Parathyroid adenoma (tissue), 2 donors: Measurements from ENCODE around the gene DUSP16.

Experiments used
- H2AFZ ChIP-seq: fragments of 300-600 bp; sonication (generic); one replicate; pipeline ENCODE4 v1.7.0; 2017; ENCODE audit warnings: antibody characterized with exemption, mild to moderate bottlenecking
- H3K27ac ChIP-seq: fragments of 300-600 bp; sonication (generic); one replicate; pipeline ENCODE4 v1.7.0; 2017
- H3K27me3 ChIP-seq: fragments of 300-600 bp; sonication (generic); one replicate; pipeline ENCODE4 v1.7.0; 2017; ENCODE audit warnings: low read length; ENCODE audit not compliant: control insufficient read depth, insufficient read depth
- H3K36me3 ChIP-seq: fragments of 300-600 bp; sonication (generic); one replicate; pipeline ENCODE4 v1.7.0; 2017; ENCODE audit warnings: low read length; ENCODE audit not compliant: control insufficient read depth, insufficient read depth
- H3K4me1 ChIP-seq: fragments of 300-600 bp; sonication (generic); one replicate; pipeline ENCODE4 v1.7.0; 2017; ENCODE audit warnings: control low read depth
- H3K4me2 ChIP-seq: fragments of 300-600 bp; sonication (generic); one replicate; pipeline ENCODE4 v1.7.0; 2017; ENCODE audit warnings: low read length
- H3K4me3 ChIP-seq: fragments of 300-600 bp; sonication (generic); one replicate; pipeline ENCODE4 v1.7.0; 2017; ENCODE audit warnings: low read depth, low read length
- H3K79me2 ChIP-seq: fragments of 300-600 bp; sonication (generic); one replicate; pipeline ENCODE4 v1.7.0; 2017; ENCODE audit warnings: control low read depth
- H3K9ac ChIP-seq: fragments of 300-600 bp; sonication (generic); one replicate; pipeline ENCODE4 v1.7.0; 2017; ENCODE audit warnings: mild to moderate bottlenecking
- H3K9me3 ChIP-seq: fragments of 300-600 bp; sonication (generic); one replicate; pipeline ENCODE4 v1.7.0; 2017; ENCODE audit warnings: low read length; ENCODE audit not compliant: control insufficient read depth
- CTCF ChIP-seq: fragments of 300-600 bp; sonication (generic); IDR thresholded peaks from one replicate; pipeline ENCODE4 v1.7.0; 2017; ENCODE audit warnings: antibody characterized with exemption, mild to moderate bottlenecking
- donor health status: primary hyperparathyroidism.

The DUSP16 gene

DNA sequence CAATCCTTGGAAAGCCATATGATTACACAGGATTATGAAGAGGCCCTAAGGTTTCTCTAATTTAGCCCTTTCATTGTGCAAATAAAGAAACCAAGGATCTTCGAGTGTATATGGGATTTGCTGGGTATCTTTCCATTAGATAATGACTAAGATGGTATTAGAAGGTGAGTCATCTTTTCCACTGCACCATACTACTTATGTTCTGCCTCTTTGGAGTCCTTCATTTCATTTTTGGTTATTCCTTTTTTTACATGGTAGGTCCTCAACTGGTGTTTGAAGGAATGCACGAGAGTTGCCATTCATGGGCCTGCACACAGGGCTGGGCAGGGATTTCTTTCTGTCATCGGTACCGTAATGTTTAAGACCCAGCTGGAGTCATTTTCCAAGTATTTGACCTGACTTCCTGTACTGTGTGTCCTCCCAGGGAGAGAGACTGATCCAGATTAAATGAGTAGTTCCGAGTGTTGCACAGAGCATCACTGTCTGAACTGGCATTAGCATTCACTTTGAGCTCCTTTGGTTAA lies 120.1 kb downstream of the DUSP16 start:
- H3K27ac ChIP-seq, result peak overlapping the region; percentile 25

DNA sequence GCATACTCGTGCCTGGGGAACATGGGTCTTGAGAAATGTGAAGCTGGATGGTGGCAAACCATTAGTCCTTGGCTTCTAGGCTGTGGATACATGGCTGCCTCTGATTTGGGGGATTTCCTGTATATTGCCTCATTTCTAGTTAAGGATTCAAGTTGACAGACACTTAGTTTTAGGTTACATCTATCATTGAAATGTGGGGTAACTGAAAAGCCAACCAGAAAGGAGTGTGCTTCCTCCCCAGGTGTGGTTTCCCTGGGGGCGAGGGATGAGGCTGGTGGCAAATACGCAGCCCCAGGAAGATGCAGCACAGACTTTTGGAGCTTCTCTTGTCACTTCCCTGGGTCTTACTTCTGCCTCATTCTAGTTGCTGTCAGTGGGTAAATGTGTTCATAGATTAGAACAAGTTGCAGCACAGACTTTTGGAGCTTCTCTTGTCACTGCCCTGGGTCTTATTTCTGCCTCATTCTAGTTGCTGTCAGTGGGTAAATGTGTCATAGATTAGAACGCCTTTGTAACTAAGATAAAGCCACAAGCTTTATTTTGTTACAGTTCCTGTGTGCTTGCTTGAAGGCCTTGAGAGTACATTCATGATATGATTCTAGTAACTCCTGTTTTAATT lies 120.7 kb downstream of the DUSP16 start:
- Histone ChIP-seq H3K9ac (no peak overlapping the region), H3K36me3 (no peaks in the 10 kb centered on the region), H3K79me2 (peaks cover 11% of the 10 kb centered on the region), H2AFZ (no peak overlapping the region), H3K27me3 (no peaks in the 10 kb centered on the region), H3K4me3 (no peak overlapping the region), H3K9me3 (no peaks in the 10 kb centered on the region), H3K4me2 (no peak overlapping the region), H3K4me1 (no peaks in the 10 kb centered on the region), H3K27ac (peak overlapping the region; percentile 25)
- no peak for TF ChIP-seq CTCF

More for the DNA sequence above, 120.1 kb downstream of the DUSP16 start:
- Histone ChIP-seq H2AFZ (no peak overlapping the region), H3K4me2 (no peak overlapping the region), H3K36me3 (no peaks in the 10 kb centered on the region), H3K4me3 (no peak overlapping the region), H3K9ac (no peak overlapping the region), H3K9me3 (no peaks in the 10 kb centered on the region), H3K4me1 (no peaks in the 10 kb centered on the region), H3K27me3 (no peaks in the 10 kb centered on the region), H3K79me2 (peaks cover 11% of the 10 kb centered on the region)
- TF ChIP-seq CTCF, result no peak

GRCh38 chr12:12441429-12441807 lies 121.2 kb downstream of the DUSP16 start:
- H3K4me3 ChIP-seq, result no peak overlapping the region
- H3K4me2 ChIP-seq, result no peak overlapping the region
- H3K27me3 ChIP-seq, result no peaks in the 10 kb centered on the region
- H3K9me3 ChIP-seq, result no peaks in the 10 kb centered on the region
- H2AFZ ChIP-seq, result no peak overlapping the region
- peaks cover 11% of the 10 kb centered on the region for H3K79me2 ChIP-seq
- no peak overlapping the region for H3K9ac ChIP-seq
- no peak for TF ChIP-seq CTCF
- no peaks in the 10 kb centered on the region for H3K36me3 ChIP-seq
- H3K27ac ChIP-seq, result no peak overlapping the region
- H3K4me1 ChIP-seq, result no peaks in the 10 kb centered on the region

GRCh38 chr12:12440784-12441428 lies 121.8 kb downstream of the DUSP16 start:
- Histone ChIP-seq H3K27me3 (no peaks in the 10 kb centered on the region), H3K36me3 (no peaks in the 10 kb centered on the region), H3K9ac (no peak overlapping the region), H3K9me3 (no peaks in the 10 kb centered on the region), H3K27ac (no peak overlapping the region), H3K4me3 (no peak overlapping the region), H2AFZ (no peak overlapping the region), H3K4me1 (no peaks in the 10 kb centered on the region), H3K79me2 (peaks cover 11% of the 10 kb centered on the region), H3K4me2 (no peak overlapping the region)
- no peak for TF ChIP-seq CTCF
